Measurements from ENCODE around the gene SAP30BP.

DNA sequence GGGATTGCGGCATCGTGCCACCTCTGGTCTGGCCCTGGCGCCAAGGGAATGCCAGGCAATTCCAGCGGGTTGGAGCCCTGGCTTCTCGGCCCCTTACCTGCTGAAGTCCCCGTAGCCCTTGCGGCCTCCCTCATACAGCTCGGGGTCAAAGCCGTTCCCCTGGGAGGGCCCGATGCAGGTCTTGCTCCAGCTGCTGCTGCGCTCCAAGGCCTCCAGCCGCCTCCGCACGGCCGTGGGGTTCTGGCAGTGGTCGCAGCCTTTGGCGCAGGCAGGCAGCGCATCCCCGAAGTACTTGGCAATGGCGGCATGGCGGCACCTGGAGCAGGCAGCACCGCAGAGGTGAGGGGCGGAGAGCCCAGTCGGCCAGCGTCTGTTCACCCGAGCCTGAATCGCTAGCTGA, 35.8 kb upstream of the SAP30BP start:
- TF ChIP-seq ZNF384 (IDR thresholded peaks at IDR 0.05) (no peak), TARDBP (IDR thresholded peaks at IDR 0.05) (no peak), FOXA1 (IDR thresholded peaks at IDR 0.05) (no peak), FOXK2 (IDR thresholded peaks at IDR 0.05) (no peak), SP1 (IDR thresholded peaks at IDR 0.05) (no peak), NFRKB (IDR thresholded peaks at IDR 0.05) (no peak), ELF4 (IDR thresholded peaks at IDR 0.05) (no peak), SUZ12 (IDR thresholded peaks at IDR 0.05) (no peak), BHLHE40 (IDR thresholded peaks at IDR 0.05; ENCODE audit: borderline replicate concordance) (no peak), HDGF (IDR thresholded peaks at IDR 0.05; ENCODE audit: borderline replicate concordance) (no peak)
